ENCODE results near the gene DHX35.

DNA sequence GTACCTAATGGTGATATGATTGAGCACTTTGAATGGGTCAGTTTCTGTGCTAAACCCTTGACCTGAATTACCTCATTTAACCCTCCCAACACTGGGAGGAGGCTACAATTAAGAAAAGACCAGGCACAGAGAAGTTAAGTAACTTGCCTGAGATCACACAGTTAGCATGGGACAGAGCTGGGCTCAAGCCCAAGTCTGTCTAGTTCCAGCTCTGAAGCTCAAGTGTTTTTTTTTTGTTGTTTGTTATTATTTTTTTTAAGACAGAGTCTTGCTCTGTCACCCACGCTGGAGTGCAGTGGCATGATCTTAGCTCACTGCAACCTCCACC, 31.9 kb upstream of the DHX35 start:
- TF ChIP-seq POLR2A (IDR thresholded peaks at IDR 0.05) (no peak), CTCF (IDR thresholded peaks at IDR 0.05) (no peak)

All from esophagus squamous epithelium (tissue), 4 donors.